ENCODE results near the gene ELMO1. TPM values are rescaled to one million over a fixed set of nuclear protein-coding genes. Genes with fewer than 3 reads are reported as not detected.

Gene ELMO1
- total and polyA plus RNA-seq, 4 donors = 10.1 to 183 (median 34.4) TPM

GRCh38 chr7:37097276-37097675 lies 351.4 kb downstream of the ELMO1 start:
- ATAC-seq (ENCODE audit: insufficient read depth, low FRiP score) (no peak), DNase-seq (no peak)
- Histone ChIP-seq H3K4me1 (ENCODE audit: control insufficient read depth in 5 of 5, insufficient read depth in 5 of 5, low read length in 5 of 5) (peaks cover 0 to 7% (median 4%) of the 10 kb centered on the region in 5 donors), H3K4me3 (no peak overlapping the region), H3K36me3 (ENCODE audit: control insufficient read depth in 4 of 4, insufficient read depth in 4 of 4, low read length in 4 of 4) (peaks cover 0 to 7% (median under 1%) of the 10 kb centered on the region in 4 donors), H3K9me3 (ENCODE audit: control insufficient read depth in 4 of 4, insufficient read depth in 3 of 4, low read length in 3 of 4) (peaks cover 0 to 2% (median 0%) of the 10 kb centered on the region in 4 donors), H3K27me3 (ENCODE audit: control insufficient read depth in 3 of 3, insufficient read depth in 3 of 3, low read length in 2 of 3) (no peaks in the 10 kb centered on the region), H3K27ac (ENCODE audit: low read depth in 1 of 2, low read length in 1 of 2) (no peak overlapping the region), H3K9ac (ENCODE audit: insufficient read depth in 1 of 2, low read length in 2 of 2) (no peak overlapping the region)
- WGBS, 2 donors = 88 to 96% methylated on average over 8 of the region's 8 CpGs
- TF ChIP-seq, protein P1, sequence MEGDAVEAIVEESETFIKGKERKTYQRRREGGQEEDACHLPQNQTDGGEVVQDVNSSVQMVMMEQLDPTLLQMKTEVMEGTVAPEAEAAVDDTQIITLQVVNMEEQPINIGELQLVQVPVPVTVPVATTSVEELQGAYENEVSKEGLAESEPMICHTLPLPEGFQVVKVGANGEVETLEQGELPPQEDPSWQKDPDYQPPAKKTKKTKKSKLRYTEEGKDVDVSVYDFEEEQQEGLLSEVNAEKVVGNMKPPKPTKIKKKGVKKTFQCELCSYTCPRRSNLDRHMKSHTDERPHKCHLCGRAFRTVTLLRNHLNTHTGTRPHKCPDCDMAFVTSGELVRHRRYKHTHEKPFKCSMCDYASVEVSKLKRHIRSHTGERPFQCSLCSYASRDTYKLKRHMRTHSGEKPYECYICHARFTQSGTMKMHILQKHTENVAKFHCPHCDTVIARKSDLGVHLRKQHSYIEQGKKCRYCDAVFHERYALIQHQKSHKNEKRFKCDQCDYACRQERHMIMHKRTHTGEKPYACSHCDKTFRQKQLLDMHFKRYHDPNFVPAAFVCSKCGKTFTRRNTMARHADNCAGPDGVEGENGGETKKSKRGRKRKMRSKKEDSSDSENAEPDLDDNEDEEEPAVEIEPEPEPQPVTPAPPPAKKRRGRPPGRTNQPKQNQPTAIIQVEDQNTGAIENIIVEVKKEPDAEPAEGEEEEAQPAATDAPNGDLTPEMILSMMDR (IDR thresholded peaks at IDR 0.05; ENCODE audit: control extremely low read depth, extremely low read depth) = no peak

DNA sequence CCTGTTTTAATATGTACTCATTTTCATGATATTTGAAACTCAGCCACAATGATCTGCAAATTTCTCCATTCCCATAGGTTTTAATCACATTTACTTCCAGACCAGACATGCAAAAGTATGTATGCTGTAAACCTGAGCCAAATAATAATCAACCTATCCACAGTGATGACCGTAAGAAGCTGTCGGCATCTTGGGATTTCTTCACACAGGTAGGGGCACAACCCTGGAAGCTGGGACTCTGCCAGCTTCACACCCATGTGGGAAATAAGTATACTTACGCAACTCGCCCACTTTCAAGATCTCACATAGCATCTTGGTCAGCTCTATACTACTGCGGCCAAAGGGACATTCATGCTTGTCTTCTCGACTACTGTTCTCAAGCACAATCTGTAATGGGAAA lies 352.3 kb downstream of the ELMO1 start:
- ATAC-seq (ENCODE audit: insufficient read depth, low FRiP score) = no peak
- Histone ChIP-seq H3K4me3 (no peak overlapping the region), H3K36me3 (ENCODE audit: control insufficient read depth in 4 of 4, insufficient read depth in 4 of 4, low read length in 4 of 4) (peaks cover 0 to 7% (median under 1%) of the 10 kb centered on the region in 4 donors), H3K9ac (ENCODE audit: insufficient read depth in 1 of 2, low read length in 2 of 2) (no peak overlapping the region), H3K27me3 (ENCODE audit: control insufficient read depth in 3 of 3, insufficient read depth in 3 of 3, low read length in 2 of 3) (no peaks in the 10 kb centered on the region), H3K27ac (ENCODE audit: low read depth in 1 of 2, low read length in 1 of 2) (no peak overlapping the region), H3K9me3 (ENCODE audit: control insufficient read depth in 4 of 4, insufficient read depth in 3 of 4, low read length in 3 of 4) (peaks cover 0 to 2% (median 0%) of the 10 kb centered on the region in 4 donors), H3K4me1 (ENCODE audit: control insufficient read depth in 5 of 5, insufficient read depth in 5 of 5, low read length in 5 of 5) (peaks cover 0 to 7% (median 4%) of the 10 kb centered on the region in 5 donors)
- no peak for DNase-seq
- WGBS, 2 donors = 80 to 86% methylated on average over 6 of the region's 6 CpGs
- TF ChIP-seq, protein P1 (IDR thresholded peaks at IDR 0.05; ENCODE audit: control extremely low read depth, extremely low read depth) = no peak

- Histone ChIP-seq H3K27me3 (ENCODE audit: control insufficient read depth in 3 of 3, insufficient read depth in 3 of 3, low read length in 2 of 3) (no peaks in the 10 kb centered on the region), H3K4me3 (no peak overlapping the region), H3K9me3 (ENCODE audit: control insufficient read depth in 4 of 4, insufficient read depth in 3 of 4, low read length in 3 of 4) (peaks cover 0 to 2% (median 0%) of the 10 kb centered on the region in 4 donors), H3K27ac (ENCODE audit: low read depth in 1 of 2, low read length in 1 of 2) (no peak overlapping the region), H3K36me3 (ENCODE audit: control insufficient read depth in 4 of 4, insufficient read depth in 4 of 4, low read length in 4 of 4) (peaks cover 0 to 7% (median under 1%) of the 10 kb centered on the region in 4 donors), H3K9ac (ENCODE audit: insufficient read depth in 1 of 2, low read length in 2 of 2) (no peak overlapping the region), H3K4me1 (ENCODE audit: control insufficient read depth in 5 of 5, insufficient read depth in 5 of 5, low read length in 5 of 5) (no peaks in the 10 kb centered on the region)
- 60 to 85% methylated on average over 1 of the region's 1 CpG for WGBS, 2 donors
- no peak for ATAC-seq (ENCODE audit: insufficient read depth, low FRiP score)
- TF ChIP-seq, protein P1 (IDR thresholded peaks at IDR 0.05; ENCODE audit: control extremely low read depth, extremely low read depth) = no peak
- DNase-seq = no peak
These were observed 353.5 kb downstream of the ELMO1 start for GRCh38 chr7:37095122-37095521.

GRCh38 chr7:37093257-37093656 lies 355.4 kb downstream of the ELMO1 start:
- Histone ChIP-seq H3K27me3 (ENCODE audit: control insufficient read depth in 3 of 3, insufficient read depth in 3 of 3, low read length in 2 of 3) (no peaks in the 10 kb centered on the region), H3K9ac (ENCODE audit: insufficient read depth in 1 of 2, low read length in 2 of 2) (no peak overlapping the region), H3K9me3 (ENCODE audit: control insufficient read depth in 4 of 4, insufficient read depth in 3 of 4, low read length in 3 of 4) (peaks cover 0 to 2% (median 0%) of the 10 kb centered on the region in 4 donors), H3K36me3 (ENCODE audit: control insufficient read depth in 4 of 4, insufficient read depth in 4 of 4, low read length in 4 of 4) (peaks cover 0 to 7% (median under 1%) of the 10 kb centered on the region in 4 donors), H3K27ac (ENCODE audit: low read depth in 1 of 2, low read length in 1 of 2) (no peak overlapping the region), H3K4me3 (no peak overlapping the region), H3K4me1 (ENCODE audit: control insufficient read depth in 5 of 5, insufficient read depth in 5 of 5, low read length in 5 of 5) (peaks cover 0 to 1% (median 0%) of the 10 kb centered on the region in 5 donors)
- no peak for DNase-seq
- TF ChIP-seq, protein P1 (IDR thresholded peaks at IDR 0.05; ENCODE audit: control extremely low read depth, extremely low read depth) = no peak
- no peak for ATAC-seq (ENCODE audit: insufficient read depth, low FRiP score)

Measured in lung (tissue), 12 donors.